WERI-Rb-1 (cell line): Measurements from ENCODE around the gene VTI1A.

Experiments used
- DNase-seq: peaks from one replicate; pipeline ENCODE4 v3.0.0-alpha.2; 2020
- H3K27ac ChIP-seq: fragments of 250-450 bp; sonication (Bioruptor Pico); 2 replicates; pipeline ENCODE4 v1.5.1; 2020; ENCODE audit warnings: mild to moderate bottlenecking, moderate library complexity
- H3K27me3 ChIP-seq: fragments of 250-450 bp; sonication (Bioruptor Pico); 2 replicates; pipeline ENCODE4 v1.5.1; 2021; ENCODE audit warnings: mild to moderate bottlenecking, low read depth, moderate library complexity; ENCODE audit not compliant: insufficient read depth, severe bottlenecking
- H3K36me3 ChIP-seq: fragments of 250-450 bp; sonication (Bioruptor Pico); 2 replicates; pipeline ENCODE4 v1.5.1; 2020; ENCODE audit warnings: mild to moderate bottlenecking, moderate library complexity
- H3K4me3 ChIP-seq: 2 replicates; pipeline ENCODE4 v1.5.1; 2011; ENCODE audit warnings: low read depth, mild to moderate bottlenecking, control low read depth, low read length
- H3K9me3 ChIP-seq: fragments of 250-450 bp; sonication (Bioruptor Pico); 2 replicates; pipeline ENCODE4 v1.5.1; 2021; ENCODE audit warnings: mild to moderate bottlenecking, moderate library complexity; ENCODE audit not compliant: severe bottlenecking
- TF ChIP-seq, protein P1 (sequence below): IDR thresholded peaks from 2 replicates; pipeline ENCODE4 v1.5.1; 2011; ENCODE audit warnings: low read depth, mild to moderate bottlenecking, control low read depth, inconsistent platforms, low read length

VTI1A gene

DNA sequence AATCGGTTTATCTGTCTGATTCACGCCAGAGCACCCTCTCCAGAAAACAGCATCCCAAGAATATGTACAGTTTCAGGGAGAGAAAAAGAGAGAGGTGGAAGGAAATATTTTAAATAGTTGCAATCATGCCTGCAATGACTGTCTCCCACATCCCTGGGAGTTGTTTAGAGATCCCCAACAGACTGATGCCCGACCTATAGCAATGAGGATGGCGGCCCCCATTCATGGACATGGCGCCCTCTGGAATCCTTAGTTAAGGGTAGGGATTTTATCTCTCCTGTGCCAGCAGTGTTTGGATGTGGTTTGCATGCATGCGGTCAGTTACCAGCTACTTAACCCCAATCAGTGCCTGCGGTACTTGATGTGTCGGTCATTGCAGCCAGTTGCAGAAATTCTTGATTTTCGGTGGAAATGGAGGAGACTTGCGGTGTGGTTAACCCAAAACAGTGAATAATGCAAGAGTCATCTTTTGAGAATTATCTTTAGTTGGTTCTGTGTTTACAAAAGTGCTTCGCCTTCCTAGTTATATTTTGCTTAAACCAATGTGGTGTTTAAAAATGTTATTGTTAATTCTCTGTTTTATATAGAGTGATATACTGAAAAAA lies 317.0 kb downstream of the VTI1A start:
- no peaks in the 10 kb centered on the region for H3K27me3 ChIP-seq
- H3K27ac ChIP-seq = no peak overlapping the region
- H3K4me3 ChIP-seq = no peak overlapping the region
- no peak for DNase-seq
- TF ChIP-seq, protein P1, sequence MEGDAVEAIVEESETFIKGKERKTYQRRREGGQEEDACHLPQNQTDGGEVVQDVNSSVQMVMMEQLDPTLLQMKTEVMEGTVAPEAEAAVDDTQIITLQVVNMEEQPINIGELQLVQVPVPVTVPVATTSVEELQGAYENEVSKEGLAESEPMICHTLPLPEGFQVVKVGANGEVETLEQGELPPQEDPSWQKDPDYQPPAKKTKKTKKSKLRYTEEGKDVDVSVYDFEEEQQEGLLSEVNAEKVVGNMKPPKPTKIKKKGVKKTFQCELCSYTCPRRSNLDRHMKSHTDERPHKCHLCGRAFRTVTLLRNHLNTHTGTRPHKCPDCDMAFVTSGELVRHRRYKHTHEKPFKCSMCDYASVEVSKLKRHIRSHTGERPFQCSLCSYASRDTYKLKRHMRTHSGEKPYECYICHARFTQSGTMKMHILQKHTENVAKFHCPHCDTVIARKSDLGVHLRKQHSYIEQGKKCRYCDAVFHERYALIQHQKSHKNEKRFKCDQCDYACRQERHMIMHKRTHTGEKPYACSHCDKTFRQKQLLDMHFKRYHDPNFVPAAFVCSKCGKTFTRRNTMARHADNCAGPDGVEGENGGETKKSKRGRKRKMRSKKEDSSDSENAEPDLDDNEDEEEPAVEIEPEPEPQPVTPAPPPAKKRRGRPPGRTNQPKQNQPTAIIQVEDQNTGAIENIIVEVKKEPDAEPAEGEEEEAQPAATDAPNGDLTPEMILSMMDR = no peak
- H3K36me3 ChIP-seq = no peaks in the 10 kb centered on the region
- no peaks in the 10 kb centered on the region for H3K9me3 ChIP-seq

DNA sequence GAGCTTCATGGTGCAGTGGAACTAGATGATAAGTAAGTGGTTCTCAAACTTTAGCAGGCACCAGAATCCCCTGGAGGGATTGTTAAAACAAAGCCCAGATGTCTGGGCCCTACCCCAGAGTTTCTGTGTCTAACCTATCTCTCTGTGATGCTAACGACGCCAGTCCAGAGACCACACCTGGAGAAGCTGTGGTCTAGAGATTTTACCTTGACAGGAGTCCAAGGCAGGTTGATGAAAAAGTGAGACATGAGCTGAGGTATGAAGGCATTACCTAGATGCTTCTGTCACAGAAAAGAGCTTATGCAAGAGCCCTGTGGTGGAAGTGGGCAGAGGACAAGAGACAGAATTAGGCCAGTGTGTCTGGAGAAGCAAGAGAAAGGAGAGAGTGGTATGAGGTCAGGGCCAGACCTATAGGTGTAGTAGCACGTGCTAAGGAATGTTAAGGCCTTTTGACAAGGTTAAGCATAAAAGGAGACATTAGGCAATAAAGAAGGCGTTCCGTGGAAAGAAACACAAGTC lies 318.8 kb downstream of the VTI1A start:
- H3K36me3 ChIP-seq = no peaks in the 10 kb centered on the region
- TF ChIP-seq, protein P1 = no peak
- no peak overlapping the region for H3K4me3 ChIP-seq
- H3K9me3 ChIP-seq = no peaks in the 10 kb centered on the region
- no peak for DNase-seq
- no peak overlapping the region for H3K27ac ChIP-seq
- H3K27me3 ChIP-seq = no peaks in the 10 kb centered on the region

- no peak for DNase-seq
- Histone ChIP-seq H3K36me3 (no peaks in the 10 kb centered on the region), H3K9me3 (no peaks in the 10 kb centered on the region), H3K4me3 (no peak overlapping the region), H3K27ac (no peak overlapping the region), H3K27me3 (no peaks in the 10 kb centered on the region)
- TF ChIP-seq, protein P1 = no peak
Observed at GRCh38 chr10:112766636-112767035, 319.6 kb downstream of the VTI1A start.

DNA sequence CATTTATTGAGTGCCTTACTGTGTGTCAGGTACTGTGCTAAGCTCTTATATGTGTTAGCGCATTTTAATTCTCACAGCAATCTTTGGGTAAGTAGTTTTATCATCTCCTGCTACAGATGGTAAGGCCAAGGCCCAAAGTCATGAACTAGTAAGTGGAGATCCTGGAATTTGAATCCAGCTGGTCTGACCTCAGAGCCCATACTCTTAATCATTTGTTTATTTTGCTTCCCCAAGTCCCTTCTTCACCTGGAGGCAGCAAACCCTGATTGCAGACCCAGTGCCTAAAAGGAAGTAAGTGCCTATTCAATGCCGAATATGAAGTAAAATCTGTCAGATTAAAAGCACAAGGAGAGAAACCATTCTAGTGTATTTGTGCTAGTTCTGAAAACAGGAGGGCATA lies 320.1 kb downstream of the VTI1A start:
- no peak for DNase-seq
- Histone ChIP-seq H3K27ac (no peak overlapping the region), H3K4me3 (no peak overlapping the region), H3K36me3 (no peaks in the 10 kb centered on the region), H3K9me3 (no peaks in the 10 kb centered on the region), H3K27me3 (no peaks in the 10 kb centered on the region)
- TF ChIP-seq, protein P1 = no peak

GRCh38 chr10:112768121-112768520 lies 321.1 kb downstream of the VTI1A start:
- TF ChIP-seq, protein P1 = no peak
- DNase-seq = no peak
- Histone ChIP-seq H3K9me3 (no peaks in the 10 kb centered on the region), H3K36me3 (no peaks in the 10 kb centered on the region), H3K27ac (no peak overlapping the region), H3K4me3 (no peak overlapping the region), H3K27me3 (no peaks in the 10 kb centered on the region)

GRCh38 chr10:112769081-112769480 lies 322.1 kb downstream of the VTI1A start:
- H3K36me3 ChIP-seq = no peaks in the 10 kb centered on the region
- DNase-seq = no peak
- TF ChIP-seq, protein P1 = no peak
- H3K9me3 ChIP-seq = no peaks in the 10 kb centered on the region
- no peak overlapping the region for H3K27ac ChIP-seq
- no peaks in the 10 kb centered on the region for H3K27me3 ChIP-seq
- H3K4me3 ChIP-seq = no peak overlapping the region
